Measurements from ENCODE around the gene MCTP1.

DNA sequence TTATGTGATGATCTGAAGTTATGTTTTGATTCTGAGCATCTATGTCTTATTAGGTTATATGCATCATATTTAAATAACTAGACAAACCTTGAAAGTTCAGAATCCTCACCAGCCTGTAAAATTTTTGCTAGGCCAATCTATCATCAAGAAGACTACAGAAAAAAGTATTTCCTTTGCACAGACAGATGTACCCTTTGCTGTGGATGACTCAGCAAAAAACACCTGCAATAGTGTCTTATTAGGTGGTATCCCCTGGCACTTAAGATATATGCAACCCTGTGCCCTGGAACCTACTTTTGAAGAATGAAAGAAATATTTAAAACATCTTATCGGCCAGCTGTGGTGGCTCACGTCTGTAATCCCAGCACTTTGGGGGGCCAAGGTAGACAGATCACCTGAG lies 535.9 kb downstream of the MCTP1 start:
- TF ChIP-seq CTCF (IDR thresholded peaks at IDR 0.05; ENCODE audit: low read depth, low read length, poor library complexity, severe bottlenecking) (no peak), EZH2phosphoT487 (IDR thresholded peaks at IDR 0.05; ENCODE audit: borderline replicate concordance, low read length) (no peak)
